Heart left ventricle (tissue), 13 donors: Measurements from ENCODE around the gene SWAP70.

ENCODE experiments used
- CTCF ChIP-seq, 12 donors: fragments of 200-600 bp; sonication (generic) in 4 of 12; IDR thresholded peaks; one replicate each; pipeline versions ENCODE4 v1.5.0 to v1.8.0; 2018 to 2022; ENCODE audit warnings: antibody characterized with exemption in 12 of 12, mild to moderate bottlenecking in 5 of 12
- POLR2A ChIP-seq, 2 donors: fragments of 450-650 bp; IDR thresholded peaks; one replicate each; pipeline ENCODE4 v1.6.1; 2017; ENCODE audit warnings: antibody characterized with exemption in 2 of 2, mild to moderate bottlenecking in 2 of 2, moderate library complexity in 2 of 2
- donor health status: ischemic (EF 13 %, LVEDD 7.1; RV severe dilation, severe dysfunction).
- donor health status: DM: no; HTN: yes; CAD: no.
- donor health status: DM: no; HTN: no; CAD: no.
- donor health status: ischemic (EF 25% LVEDD 6.9; RV normal size, moderate dysfunction).
- donor health status: ischemic (EF 25% LVEDD 5.7; RV mildly dilated, moderate dysfunction).
- donor health status: ischemic (EF 35%, LVEDD 5.7; RV mildly dilated, moderate dysfunction).
- donor health status: nonischemic (EF 11% LVEDD 7.7; RV severe dilation, severe dysfunction).
- donor health status: DM: yes; HTN: yes; CAD: no.
- donor health status: PGD.
- donor health status: ischemic (EF 29% LVEDD 5.4; RV normal size, mild dysfunction).
- donor health status: nonischemic (EF 23%, LVEDD 6.1; RV moderate dilation, normal function).

GRCh38 chr11:9726321-9727022 lies 62.6 kb downstream of the SWAP70 start:
- TF ChIP-seq CTCF (IDR thresholded peaks at IDR 0.05) = no peak
- TF ChIP-seq POLR2A (IDR thresholded peaks at IDR 0.05) = no peak
